NCI-H2107 treated with DMSO at 0.1 percent for 48 hours (cell line): ENCODE data around the gene PGA3.
"Not testable (repeated sequence)": the region's sequence is repeated elsewhere in the genome, so short reads cannot be mapped to it uniquely, and the experiment has no call there.

Experiments
- DNase-seq: peaks from one replicate; lab custom pipeline; 2025; ENCODE audit not compliant: unreplicated experiment; lab: John Stamatoyannopoulos, UW

PGA3 gene

GRCh38 chr11:61248071-61248470 is 44.8 kb downstream of the PGA3 start:
- DNase-seq, result not testable (repeated sequence)

DNA sequence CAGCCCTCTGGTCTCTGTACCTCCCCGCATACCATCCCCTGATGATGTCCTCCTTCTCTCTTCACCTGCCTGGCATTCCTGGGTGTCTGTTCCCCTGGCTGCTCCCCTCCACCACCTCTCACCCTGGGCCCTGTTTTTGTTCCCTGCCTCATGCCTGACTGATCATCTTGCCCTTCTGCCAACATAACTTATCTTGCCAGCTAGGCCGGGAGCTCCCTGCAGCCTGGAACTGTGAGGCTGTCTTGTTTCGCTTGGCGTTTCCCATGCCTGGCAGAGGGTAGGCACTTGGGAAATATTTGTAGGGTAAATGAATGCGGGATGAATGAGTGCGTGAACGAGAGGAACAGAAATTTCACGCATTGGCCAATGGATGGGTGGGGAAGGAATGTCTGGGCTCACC is 45.9 kb downstream of the PGA3 start:
- DNase-seq, result not testable (repeated sequence)

DNA sequence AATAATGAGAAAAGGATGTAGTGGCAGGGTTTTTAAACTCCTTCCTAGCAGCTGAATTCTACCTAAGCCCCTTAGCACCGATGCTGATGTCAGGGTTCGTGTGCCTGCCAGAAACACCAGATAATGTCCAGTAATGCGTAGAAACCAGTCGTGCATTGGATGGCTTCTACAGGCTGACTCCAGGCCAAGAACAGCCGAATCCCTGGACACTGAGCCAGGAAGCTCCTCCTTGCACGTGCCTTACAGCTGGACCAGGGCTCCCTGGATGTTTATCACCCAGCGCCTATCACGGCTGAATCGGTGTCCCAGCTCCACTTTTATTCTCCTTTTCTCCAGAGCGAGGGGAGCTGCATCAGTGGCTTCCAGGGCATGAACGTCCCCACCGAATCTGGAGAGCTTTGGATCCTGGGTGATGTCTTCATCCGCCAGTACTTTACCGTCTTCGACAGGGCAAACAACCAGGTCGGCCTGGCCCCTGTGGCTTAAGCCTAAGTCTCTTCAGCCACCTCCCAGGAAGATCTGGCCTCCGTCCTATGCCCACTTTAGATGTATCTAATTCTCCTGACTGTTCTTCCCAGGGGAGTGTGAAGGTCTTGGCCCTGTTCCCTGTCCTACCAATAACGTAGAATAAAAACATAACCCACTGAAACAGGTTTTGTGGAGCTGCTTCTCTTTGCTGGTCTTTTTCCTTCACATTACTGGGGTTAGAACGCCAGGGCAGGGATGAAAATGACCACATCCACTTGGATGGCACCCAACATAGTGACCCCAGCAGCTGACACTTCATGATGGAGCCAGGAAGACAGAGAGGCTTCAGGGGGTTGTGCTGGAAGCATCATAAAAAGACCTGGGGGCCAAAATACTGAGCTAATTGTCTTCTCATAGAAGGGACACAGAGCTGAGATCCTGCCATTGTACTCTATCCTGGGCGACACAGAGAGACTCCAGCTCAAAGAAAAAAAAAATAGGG is 47.8 kb downstream of the PGA3 start:
- not testable (repeated sequence) for DNase-seq

GRCh38 chr11:61252332-61252731 is 49.0 kb downstream of the PGA3 start:
- not testable (repeated sequence) for DNase-seq

- peak; percentile 50 for DNase-seq
Observed at GRCh38 chr11:61254403-61255025, 51.2 kb downstream of the PGA3 start.

- DNase-seq, result no peak
Observed at GRCh38 chr11:61256710-61257482, 53.6 kb downstream of the PGA3 start.

GRCh38 chr11:61258546-61258945 is 55.2 kb downstream of the PGA3 start:
- no peak for DNase-seq

GRCh38 chr11:61259363-61259762 is 56.0 kb downstream of the PGA3 start:
- no peak for DNase-seq
